ENCODE measurements around the gene AFF4. TPM values are rescaled to one million over a fixed set of nuclear protein-coding genes. Genes with fewer than 3 reads are reported as not detected.
"Not testable (repeated sequence)": the region's sequence is repeated elsewhere in the genome, so short reads cannot be mapped to it uniquely, and the experiment has no call there.

AFF4 gene
- total RNA-seq, 2 experiments from 2014 or later: 19.4 to 19.9 TPM

DNA sequence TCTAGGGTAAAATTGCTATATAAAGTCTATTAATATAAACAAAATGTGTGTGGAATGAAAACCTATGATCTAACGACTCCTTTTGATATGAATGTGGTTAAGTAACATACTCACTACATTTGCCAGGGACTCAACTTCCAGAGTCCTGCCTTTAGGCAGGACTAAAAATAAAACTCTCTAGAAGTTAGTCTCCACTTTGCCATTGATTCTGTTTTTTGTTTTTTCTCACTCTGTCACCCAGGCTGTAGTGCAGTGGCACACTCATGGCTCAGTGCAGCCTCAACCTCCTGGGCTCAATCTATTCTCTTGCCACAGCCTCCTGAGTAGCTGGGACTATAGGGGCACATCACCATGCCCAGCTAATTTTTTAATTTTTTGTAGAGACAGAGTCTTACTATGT is 32.9 kb upstream of the AFF4 start:
- CTCF ChIA-PET: no interaction called here
- no peak for DNase-seq

GRCh38 chr5:132987531-132988408 is 24.3 kb upstream of the AFF4 start:
- Mint-ChIP-seq H3K27me3 (no peaks in the 10 kb centered on the region), H3K4me1 (ENCODE audit: low read depth) (no peaks in the 10 kb centered on the region), H3K27ac (no peak overlapping the region), H3K4me3 (no peak overlapping the region), H3K9me3 (no peaks in the 10 kb centered on the region), H3K36me3 (ENCODE audit: low read depth) (no peaks in the 10 kb centered on the region)
- TF ChIP-seq CTCF (IDR thresholded peaks at IDR 0.05): no peak
- intact Hi-C loops (cut with micrococcal nuclease): no loop called here
- DNase-seq (no peak), ATAC-seq (no peak)
- CTCF ChIA-PET: no interaction called here
- POLR2A ChIA-PET: no interaction called here

More for the DNA sequence above, 32.9 kb upstream of the AFF4 start:
- H3K36me3 Mint-ChIP-seq (ENCODE audit: low read depth): no peaks in the 10 kb centered on the region
- H3K27ac Mint-ChIP-seq: no peak overlapping the region
- ATAC-seq: no peak
- intact Hi-C loops (cut with micrococcal nuclease): no loop called here
- no peaks in the 10 kb centered on the region for H3K9me3 Mint-ChIP-seq
- no peak overlapping the region for H3K4me3 Mint-ChIP-seq
- POLR2A ChIA-PET: no interaction called here
- no peak for TF ChIP-seq CTCF (IDR thresholded peaks at IDR 0.05)
- H3K4me1 Mint-ChIP-seq (ENCODE audit: low read depth): no peaks in the 10 kb centered on the region
- H3K27me3 Mint-ChIP-seq: no peaks in the 10 kb centered on the region

DNA sequence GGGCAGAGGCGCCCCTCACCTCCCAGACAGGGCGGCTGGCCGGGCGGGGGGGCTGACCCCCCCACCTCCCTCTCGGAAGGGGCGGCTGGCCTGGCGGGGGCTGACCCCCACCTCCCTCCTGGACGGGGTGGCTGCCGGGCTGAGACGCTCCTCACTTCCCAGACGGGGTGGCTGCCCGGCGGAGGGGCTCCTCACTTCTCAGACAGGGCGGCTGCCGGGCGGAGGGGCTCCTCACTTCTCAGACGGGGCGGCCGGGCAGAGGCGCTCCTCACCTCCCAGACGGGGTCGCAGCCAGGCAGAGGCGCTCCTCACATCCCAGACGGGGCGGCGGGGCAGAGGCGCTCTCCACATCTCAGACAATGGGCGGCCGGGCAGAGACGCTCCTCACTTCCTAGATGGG is 19.5 kb upstream of the AFF4 start:
- H3K4me3 Mint-ChIP-seq; POLR2A ChIA-PET; H3K27me3 Mint-ChIP-seq; DNase-seq; ATAC-seq; H3K4me1 Mint-ChIP-seq (ENCODE audit: low read depth); CTCF ChIA-PET; intact Hi-C loops (cut with micrococcal nuclease); H3K36me3 Mint-ChIP-seq (ENCODE audit: low read depth); H3K27ac Mint-ChIP-seq; H3K9me3 Mint-ChIP-seq: not testable (repeated sequence)

- H3K9me3 Mint-ChIP-seq: peaks cover 5% of the 10 kb centered on the region
- no peak for TF ChIP-seq CTCF (IDR thresholded peaks at IDR 0.05)
- no peaks in the 10 kb centered on the region for H3K27me3 Mint-ChIP-seq
- no peaks in the 10 kb centered on the region for H3K4me1 Mint-ChIP-seq (ENCODE audit: low read depth)
- intact Hi-C loops (cut with micrococcal nuclease): no loop called here
- no peak overlapping the region for H3K4me3 Mint-ChIP-seq
- H3K36me3 Mint-ChIP-seq (ENCODE audit: low read depth): peaks cover 2% of the 10 kb centered on the region
- H3K27ac Mint-ChIP-seq: no peak overlapping the region
- CTCF ChIA-PET: no interaction called here
- POLR2A ChIA-PET: no interaction called here
- DNase-seq (no peak), ATAC-seq (no peak)
Observed at GRCh38 chr5:132981288-132981687, 17.9 kb upstream of the AFF4 start.

- H3K36me3 Mint-ChIP-seq (ENCODE audit: low read depth): peaks cover 2% of the 10 kb centered on the region
- DNase-seq: no peak
- ChIA-PET CTCF (interaction anchor here (0.8 kb wide), 1 partner anchor 914 kb away, joined by 4 read pairs; no protein-coding TSS in a partner anchor), POLR2A (no interaction called here)
- no peaks in the 10 kb centered on the region for H3K4me1 Mint-ChIP-seq (ENCODE audit: low read depth)
- H3K4me3 Mint-ChIP-seq: no peak overlapping the region
- TF ChIP-seq CTCF (IDR thresholded peaks at IDR 0.05): no peak
- ATAC-seq: no peak
- H3K9me3 Mint-ChIP-seq: peaks cover 6% of the 10 kb centered on the region
- H3K27me3 Mint-ChIP-seq: no peaks in the 10 kb centered on the region
- no peak overlapping the region for H3K27ac Mint-ChIP-seq
- intact Hi-C loops (cut with micrococcal nuclease): no loop called here
Observed at GRCh38 chr5:132979976-132980375, 16.5 kb upstream of the AFF4 start.

Data from activated CD8-positive, alpha-beta T cell treated with anti-CD3 and anti-CD28 coated beads for 36 hours (primary cell).